Measurements from ENCODE around the gene COTL1.

DNA sequence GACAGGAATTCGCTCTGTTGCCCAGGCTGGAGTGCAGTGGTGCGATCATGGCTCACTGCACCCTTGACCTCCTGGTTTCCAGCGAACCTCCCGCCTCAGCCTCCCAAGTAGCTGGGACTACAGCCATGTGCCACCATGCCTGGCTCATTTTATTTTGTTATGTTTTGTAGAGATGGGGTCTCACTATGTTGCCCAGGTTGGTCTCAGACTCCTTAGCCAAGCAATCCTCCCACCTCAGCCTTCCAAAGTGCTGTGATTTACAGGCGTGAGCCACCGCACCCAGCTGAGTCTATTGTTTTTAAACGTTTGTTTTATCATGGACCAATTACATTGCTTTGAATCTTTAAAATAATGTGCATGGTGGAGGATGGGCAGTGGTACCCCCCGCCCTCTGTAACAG lies 28.9 kb downstream of the COTL1 start:
- TF ChIP-seq POLR2A (IDR thresholded peaks at IDR 0.05; ENCODE audit: low read length): no peak
- no peak for TF ChIP-seq GATA1 (IDR thresholded peaks at IDR 0.05; ENCODE audit: low read depth, low read length)
